PC-3 (cell line): Measurements from ENCODE around the gene PRL. TPM values are rescaled to one million over a fixed set of nuclear protein-coding genes. Genes with fewer than 3 reads are reported as not detected.

Experiments
- ATAC-seq: fragments of 200-7000 bp; cut with Tn5 transposase; 2 replicates; pipeline ENCODE4 v1.9.1; 2020; ENCODE audit warnings: mild to moderate bottlenecking, moderate library complexity
- BruUV-seq: library from RNA; stranded (reverse); fragments of 400-500 nt; replicated peaks from 2 replicates; lab custom pipeline; 2021; lab: Mats Ljungman, UMichigan
- CTCF ChIA-PET: fragments of 300-600 bp; sonication (Branson Sonifier 250); formaldehyde crosslinking; loops from one replicate; lab custom pipeline; 2022; ENCODE audit warnings: antibody characterized with exemption; lab: Charles Lee
- POLR2A ChIA-PET: fragments of 300-600 bp; sonication (Branson Sonifier 250); formaldehyde crosslinking; loops from one replicate; lab custom pipeline; 2022; ENCODE audit warnings: antibody characterized with exemption; ENCODE audit not compliant: unreplicated experiment; lab: Charles Lee
- DNase-seq: peaks from one replicate; pipeline ENCODE4 v3.0.0-alpha.2; 2015
- H2AFZ ChIP-seq: fragments of 300-600 bp; sonication (generic); 2 replicates; pipeline ENCODE4 v1.6.0; 2016; ENCODE audit warnings: antibody characterized with exemption, low read length
- H3F3A ChIP-seq: fragments of 300-600 bp; sonication (generic); one replicate; pipeline ENCODE4 v1.6.0; 2017; ENCODE audit warnings: antibody characterized with exemption, low read length, control low read depth, mild to moderate bottlenecking; ENCODE audit not compliant: unreplicated experiment
- H3K27ac ChIP-seq: fragments of 300-600 bp; sonication (generic); 2 replicates; pipeline ENCODE4 v1.5.1; 2016; ENCODE audit warnings: mild to moderate bottlenecking, low read length
- H3K27me3 ChIP-seq: fragments of 300-600 bp; sonication (generic); 2 replicates; pipeline ENCODE4 v1.6.1; 2016; ENCODE audit warnings: low read length, mixed read lengths
- H3K36me3 ChIP-seq: fragments of 300-600 bp; sonication (generic); 2 replicates; pipeline ENCODE4 v1.6.1; 2016; ENCODE audit warnings: low read depth, mixed run types, low read length, mixed read lengths
- H3K4me1 ChIP-seq: fragments of 300-600 bp; sonication (generic); 2 replicates; pipeline ENCODE4 v1.5.1; 2016; ENCODE audit warnings: low read length; ENCODE audit not compliant: insufficient read depth
- H3K4me2 ChIP-seq: fragments of 300-600 bp; sonication (generic); 2 replicates; pipeline ENCODE4 v1.6.0; 2016; ENCODE audit warnings: low read length
- H3K4me3 ChIP-seq: fragments of 300-600 bp; sonication (generic); 2 replicates; pipeline ENCODE4 v1.5.1; 2016; ENCODE audit warnings: mild to moderate bottlenecking, low read length, mixed read lengths
- H3K79me2 ChIP-seq: fragments of 300-600 bp; sonication (generic); 2 replicates; pipeline ENCODE4 v1.6.1; 2017; ENCODE audit warnings: low read length, mixed read lengths
- H3K9ac ChIP-seq: fragments of 300-600 bp; sonication (generic); 2 replicates; pipeline ENCODE4 v1.6.0; 2016; ENCODE audit warnings: mild to moderate bottlenecking, low read length
- H3K9me2 ChIP-seq: fragments of 300-600 bp; sonication (generic); replicated peaks from 2 replicates; pipeline ENCODE4 v1.6.1; 2016; ENCODE audit warnings: mixed run types, low read length, mixed read lengths
- H3K9me3 ChIP-seq: fragments of 300-600 bp; sonication (generic); 2 replicates; pipeline ENCODE4 v1.6.1; 2016; ENCODE audit warnings: low read length, mixed read lengths
- H4K20me1 ChIP-seq: fragments of 300-600 bp; sonication (generic); 2 replicates; pipeline ENCODE4 v1.6.1; 2016; ENCODE audit warnings: low read length, mixed read lengths
- CTCF ChIP-seq: fragments of 300-600 bp; sonication (generic); conservative IDR thresholded peaks from 2 replicates; pipeline ENCODE4 v1.5.1; 2017; ENCODE audit warnings: antibody characterized with exemption, low read depth, mild to moderate bottlenecking, low read length
- EZH2 ChIP-seq: fragments of 300-600 bp; sonication (generic); IDR thresholded peaks from one replicate; pipeline ENCODE4 v1.6.1; 2017; ENCODE audit warnings: antibody characterized with exemption, mild to moderate bottlenecking, low read length; ENCODE audit not compliant: unreplicated experiment
- EZH2phosphoT487 ChIP-seq: fragments of 300-600 bp; sonication (generic); IDR thresholded peaks from 2 replicates; pipeline ENCODE4 v1.6.1; 2018; ENCODE audit warnings: mild to moderate bottlenecking, antibody characterized with exemption, low read length, borderline replicate concordance
- intact Hi-C: fragments of 100-400 bp; cut with micrococcal nuclease; formaldehyde crosslinking; loops from 2 replicates; pipeline ENCODE4 v1.9.0; 2023
- total RNA-seq: library from RNA; depleted of rRNA; stranded (reverse); fragments of >200 nt; gene quantifications from 2 replicates; pipeline ENCODE4 v1.2.3, GENCODE V29; 2014

Gene PRL
- total RNA-seq, 1 experiment from 2014 or later = not detected

- intact Hi-C loops = loop anchor here (5.0 kb wide), 2 partner anchors 136 to 656 kb away; partner anchors contain the start of gene SOX4
- TF ChIP-seq EZH2phosphoT487 (no peak), EZH2 (no peak), CTCF (no peak)
- ATAC-seq (no peak), DNase-seq (no peak)
- no peaks in the 10 kb centered on the region for H3K9me3 ChIP-seq
- H3K9me2 ChIP-seq = no peaks in the 10 kb centered on the region
- H3K4me2 ChIP-seq = peak overlapping the region; percentile 75
- H3F3A ChIP-seq = no peaks in the 10 kb centered on the region
- H3K4me1 ChIP-seq = peaks cover 45% of the 10 kb centered on the region
- peak overlapping the region; percentile 88 for H3K9ac ChIP-seq
- H3K27me3 ChIP-seq = no peaks in the 10 kb centered on the region
- peak overlapping the region; percentile 95 for H3K27ac ChIP-seq
- no peaks in the 10 kb centered on the region for H4K20me1 ChIP-seq
- no peaks in the 10 kb centered on the region for H3K36me3 ChIP-seq
- ChIA-PET POLR2A (no interaction called here), CTCF (no interaction called here)
- H2AFZ ChIP-seq = no peak overlapping the region; the same call in 1 of the 2 replicates
- H3K4me3 ChIP-seq = peak overlapping the region; percentile 30
- no TSS peak for BruUV-seq
- no peaks in the 10 kb centered on the region for H3K79me2 ChIP-seq
Measured at GRCh38 chr6:22247916-22248482, 48.8 kb downstream of the PRL start.

GRCh38 chr6:22240025-22240424 lies 56.8 kb downstream of the PRL start:
- intact Hi-C loops = no loop called here
- ATAC-seq (no peak), DNase-seq (no peak)
- Histone ChIP-seq H2AFZ (no peak overlapping the region), H3K27ac (no peak overlapping the region), H4K20me1 (no peaks in the 10 kb centered on the region), H3K9me2 (no peaks in the 10 kb centered on the region), H3K4me1 (peaks cover 31% of the 10 kb centered on the region), H3K27me3 (no peaks in the 10 kb centered on the region), H3K79me2 (no peaks in the 10 kb centered on the region), H3K36me3 (no peaks in the 10 kb centered on the region), H3K4me2 (no peak overlapping the region), H3K9ac (no peak overlapping the region), H3F3A (peaks cover 5% of the 10 kb centered on the region), H3K4me3 (no peak overlapping the region), H3K9me3 (no peaks in the 10 kb centered on the region)
- POLR2A ChIA-PET = no interaction called here
- BruUV-seq = no TSS peak
- TF ChIP-seq EZH2 = no peak
- CTCF ChIA-PET = no interaction called here

- no TSS peak for BruUV-seq
- H3K9me3 ChIP-seq = no peaks in the 10 kb centered on the region
- H4K20me1 ChIP-seq = no peaks in the 10 kb centered on the region
- intact Hi-C loops = loop anchor here (5.0 to 10.0 kb wide), 3 partner anchors 123 to 588 kb away; no protein-coding TSS in a partner anchor
- no peak overlapping the region for H3K27ac ChIP-seq
- H3K36me3 ChIP-seq = no peaks in the 10 kb centered on the region
- ChIA-PET POLR2A (no interaction called here), CTCF (no interaction called here)
- no peak overlapping the region for H3K4me2 ChIP-seq
- peaks cover 5% of the 10 kb centered on the region for H3F3A ChIP-seq
- H3K9ac ChIP-seq = no peak overlapping the region
- H3K4me3 ChIP-seq = no peak overlapping the region
- ATAC-seq (no peak), DNase-seq (peak; percentile 35)
- no peaks in the 10 kb centered on the region for H3K79me2 ChIP-seq
- no peaks in the 10 kb centered on the region for H3K9me2 ChIP-seq
- no peak overlapping the region for H2AFZ ChIP-seq
- no peaks in the 10 kb centered on the region for H3K27me3 ChIP-seq
- TF ChIP-seq EZH2phosphoT487 = no peak
- no peak for TF ChIP-seq EZH2
- no peak for TF ChIP-seq CTCF
- peaks cover 31% of the 10 kb centered on the region for H3K4me1 ChIP-seq
Measured at GRCh38 chr6:22239261-22239921, 57.4 kb downstream of the PRL start.
